ENCODE data around the gene CFAP92. TPM values are rescaled to one million over a fixed set of nuclear protein-coding genes. Genes with fewer than 3 reads are reported as not detected.

Gene CFAP92
- total RNA-seq, 1 donor from 2014 or later, result 1.9 TPM

DNA sequence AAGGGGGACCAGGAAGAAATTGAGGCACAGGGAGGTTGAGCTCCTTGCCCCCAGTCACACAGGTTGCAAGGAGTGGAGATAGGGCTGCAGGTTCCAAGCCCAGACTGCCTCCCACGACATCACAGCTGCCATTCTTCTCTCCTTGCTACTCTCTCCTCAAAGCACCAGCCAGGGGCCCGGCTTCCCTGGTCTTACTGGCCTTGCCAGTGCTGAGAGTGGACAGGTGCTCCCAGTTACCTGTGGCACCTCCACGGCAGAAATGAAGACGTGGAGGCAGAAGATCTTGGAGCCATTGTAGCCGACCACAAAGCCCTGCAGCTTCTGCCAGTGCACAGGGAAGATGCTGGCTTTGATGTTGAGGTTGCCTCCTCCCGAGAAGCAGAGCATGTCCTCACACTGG is 132.4 kb downstream of the CFAP92 start:
- DNase-seq, result no peak

Other genes with a start within 250 kb of the CFAP92 start
- gene ACAD9, start 114.5 kb downstream of the CFAP92 start, total RNA-seq, result 47.5 and 51.4 TPM in 2 replicates
- 5.9 and 12.1 TPM in 2 replicates for gene EFCC1, start 7.2 kb upstream of the CFAP92 start, total RNA-seq
- gene GP9, start 66.7 kb upstream of the CFAP92 start, total RNA-seq, result not detected in 2 replicates
- gene RAB43, start 127.7 kb upstream of the CFAP92 start, total RNA-seq, result 68.8 and 116 TPM in 2 replicates
- gene ISY1, start 167.0 kb upstream of the CFAP92 start, total RNA-seq, result 37.9 and 57.6 TPM in 2 replicates
- 251 and 283 TPM in 2 replicates for gene CNBP, start 189.8 kb upstream of the CFAP92 start, total RNA-seq